ENCODE results near the gene TBC1D22A. TPM values are rescaled to one million over a fixed set of nuclear protein-coding genes. Genes with fewer than 3 reads are reported as not detected.

TBC1D22A gene
- total and polyA plus RNA-seq, 9 of the 15 experiments (the other 6 are each of a cell fraction or from before 2014, with no cell fraction given): 0.20 to 11.5 (median 5.2) TPM

- no TSS peak for BruUV-seq (replicated peaks)
- H3K4me1 ChIP-seq (replicated peaks in 1 of 2; ENCODE audit: control insufficient read depth in 2 of 2, insufficient read depth in 2 of 2, low read length in 2 of 2): no peaks in the 10 kb centered on the region; a peak in 1 of 5 replicates
- TF ChIP-seq ZNF140 (CRISPR knock-in tag; IDR thresholded peaks at IDR 0.05) (no peak), CEBPG (CRISPR knock-in tag; IDR thresholded peaks at IDR 0.05) (no peak), CEBPG (tag; conservative IDR thresholded peaks at IDR 0.05 in 1 of 2, IDR thresholded peaks at IDR 0.05 in 1 of 2) (no peak), ZNF77 (CRISPR knock-in tag; IDR thresholded peaks at IDR 0.05) (no peak), CBX5 (IDR thresholded peaks at IDR 0.05; ENCODE audit: borderline replicate concordance, low read depth) (no peak), BCLAF1 (IDR thresholded peaks at IDR 0.05; ENCODE audit: borderline replicate concordance in 1 of 2, control insufficient read depth in 1 of 2, low read depth in 2 of 2, low read length in 1 of 2) (no peak), POLR2B (IDR thresholded peaks at IDR 0.05; ENCODE audit: low read depth, partially characterized antibody) (no peak), DIDO1 (tag; IDR thresholded peaks at IDR 0.05; ENCODE audit: low read depth) (no peak), SNAPC5 (CRISPR knock-in tag; IDR thresholded peaks at IDR 0.05) (no peak), HNRNPUL1 (IDR thresholded peaks at IDR 0.05; ENCODE audit: low read length) (no peak), RBM15 (IDR thresholded peaks at IDR 0.05; ENCODE audit: insufficient read depth, low read length) (no peak), ZSCAN29 (IDR thresholded peaks at IDR 0.05) (no peak), TSC22D4 (tag; IDR thresholded peaks at IDR 0.05) (no peak), MCM7 (IDR thresholded peaks at IDR 0.05) (no peak), HMG20B (CRISPR knock-in tag; IDR thresholded peaks at IDR 0.05) (no peak)
- H3K9me3 ChIP-seq (replicated peaks; ENCODE audit: control insufficient read depth, insufficient read depth, low read depth, low read length): no peaks in the 10 kb centered on the region
- 0 out of 2 replicates have a peak, but pooled peaks cover 3% of the 10 kb centered on the region for H4K20me1 ChIP-seq (replicated peaks; ENCODE audit: control insufficient read depth, insufficient read depth, low read length)
- ChIA-PET CTCF (ENCODE audit: low intra/inter-chr PET ratio) (no interaction called here), POLR2A (no interaction called here)
- no peak overlapping the region for H2AFZ ChIP-seq (ENCODE audit: low read depth, low read length)
- DNase-seq (ENCODE audit: extremely low read depth in 1 of 4, low spot score in 3 of 4): no peak
- H3K27ac ChIP-seq (ENCODE audit: extremely low read depth, low read depth, low read length): no peak overlapping the region
- FAIRE-seq: no peak
- no peaks in the 10 kb centered on the region for H3K36me3 ChIP-seq (ENCODE audit: control insufficient read depth, insufficient read depth, low read length)
- no peaks in the 10 kb centered on the region for H3K79me2 ChIP-seq (ENCODE audit: control insufficient read depth, insufficient read depth, low read length)
- in situ Hi-C loops (cut with MboI) (no loop called here), intact Hi-C loops (cut with micrococcal nuclease) (no loop called here)
- peaks cover 3 to 18% of the 10 kb centered on the region in 2 experiments; a peak in 3 of 5 replicates for H3K27me3 ChIP-seq (ENCODE audit: control insufficient read depth in 2 of 2, insufficient read depth in 2 of 2, low read length in 2 of 2)
- no peak overlapping the region for H3K4me3 ChIP-seq
- no peak for ATAC-seq
- no peak overlapping the region for H3K4me2 ChIP-seq (ENCODE audit: insufficient read depth, low read length)
- no peaks in the 10 kb centered on the region for H3K9me1 ChIP-seq (ENCODE audit: control insufficient read depth, insufficient read depth, low read length)
- 0% methylated on average over 6 of the region's 9 CpGs for WGBS (ENCODE audit: insufficient coverage, low coverage, missing lambda C conversion rate)
- H3K9ac ChIP-seq (ENCODE audit: insufficient read depth in 1 of 2, low read depth in 2 of 2, low read length in 2 of 2): no peak overlapping the region
Observed at GRCh38 chr22:47206666-47207218, 444.3 kb downstream of the TBC1D22A start.

Measured in K562 (cell line).